Tibial nerve (tissue), 4 donors: ENCODE measurements around the gene AMPD3. TPM values are rescaled to one million over a fixed set of nuclear protein-coding genes. Genes with fewer than 3 reads are reported as not detected.
A peak's percentile ranks its signal among the peaks of the same experiment; 100 is the strongest.

Source experiments
- DNase-seq, 2 donors: peaks; one replicate each; pipeline ENCODE4 v3.0.0-alpha.2; 2019; ENCODE audit warnings: low spot score in 2 of 2
- H3K27ac ChIP-seq, 4 donors: fragments of 200-600 bp; sonication (generic) in 3 of 4; one replicate each; pipeline ENCODE4 v1.5.1; 2017 to 2019; ENCODE audit warnings: mild to moderate bottlenecking in 1 of 4
- H3K27me3 ChIP-seq, 2 donors: fragments of 200-600 bp; sonication (generic) in 1 of 2; one replicate each; pipeline versions ENCODE4 v1.5.1 to v1.6.0; 2017 to 2019
- H3K36me3 ChIP-seq, 3 donors: fragments of 200-600 bp; sonication (generic); one replicate each; pipeline ENCODE4 v1.5.1; 2018 to 2019
- H3K4me1 ChIP-seq, 4 donors: fragments of 200-600 bp; sonication (generic) in 3 of 4; one replicate each; pipeline ENCODE4 v1.5.1; 2017 to 2019
- H3K4me3 ChIP-seq, 4 donors: fragments of 200-600 bp; sonication (generic) in 3 of 4; one replicate each; pipeline ENCODE4 v1.5.1; 2017 to 2019; ENCODE audit warnings: mild to moderate bottlenecking in 1 of 4, moderate library complexity in 1 of 4
- H3K9me3 ChIP-seq, 4 donors: fragments of 200-600 bp; sonication (generic) in 3 of 4; one replicate each; pipeline ENCODE4 v1.5.1; 2017 to 2019
- CTCF ChIP-seq, 5 experiments: fragments of 200-600 bp in 3 of 5; fragments of 450-650 bp in 2 of 5; sonication (generic) in 3 of 5; IDR thresholded peaks; one replicate each; pipeline ENCODE4 v1.5.1; 2016 to 2019; ENCODE audit warnings: antibody characterized with exemption in 5 of 5, mild to moderate bottlenecking in 3 of 5, moderate library complexity in 2 of 5
- EP300 ChIP-seq, 2 donors: sonication (generic); formaldehyde crosslinking; IDR thresholded peaks; one replicate each; pipeline ENCODE4 v1.6.1; 2017; ENCODE audit warnings: antibody characterized with exemption in 2 of 2, mild to moderate bottlenecking in 1 of 2
- POLR2A ChIP-seq, 2 donors: fragments of 450-650 bp; IDR thresholded peaks; one replicate each; pipeline ENCODE4 v1.6.1; 2017; ENCODE audit warnings: antibody characterized with exemption in 2 of 2, mild to moderate bottlenecking in 2 of 2, moderate library complexity in 2 of 2
- WGBS, 2 donors: methylation state at CpG; one replicate each; pipeline ENCODE4 v1.1.5; 2018; 5-methylcytosine and 5-hydroxymethylcytosine counted together
- total RNA-seq, 4 donors: library from RNA; depleted of rRNA; stranded (reverse); fragments of >200 nt; gene quantifications; one replicate each; pipeline ENCODE4 v1.1.0, GENCODE V29; 2016

Gene AMPD3
- total RNA-seq, 4 donors from 2014 or later: 1.0 to 8.7 (median 3.7) TPM

GRCh38 chr11:10502065-10502680 lies 47.1 kb downstream of the AMPD3 start:
- H3K27ac ChIP-seq: peak overlapping the region in 1 of 4 donors; percentile 37
- no peak overlapping the region for H3K4me3 ChIP-seq
- 89 to 94% methylated on average over 6 of the region's 6 CpGs for WGBS, 2 donors
- DNase-seq: no peak
- TF ChIP-seq CTCF (IDR thresholded peaks at IDR 0.05): no peak
- no peak for TF ChIP-seq POLR2A (IDR thresholded peaks at IDR 0.05)
- peaks cover 0 to 5% (median 0%) of the 10 kb centered on the region in 3 donors for H3K36me3 ChIP-seq
- H3K4me1 ChIP-seq: peaks cover 0 to 6% (median 0%) of the 10 kb centered on the region in 4 donors
- no peaks in the 10 kb centered on the region for H3K9me3 ChIP-seq
- no peaks in the 10 kb centered on the region for H3K27me3 ChIP-seq

GRCh38 chr11:10502770-10503169 lies 47.7 kb downstream of the AMPD3 start:
- H3K27me3 ChIP-seq: no peaks in the 10 kb centered on the region
- TF ChIP-seq POLR2A (IDR thresholded peaks at IDR 0.05): no peak
- peak overlapping the region in 1 of 4 donors; percentile 37 for H3K27ac ChIP-seq
- no peaks in the 10 kb centered on the region for H3K9me3 ChIP-seq
- peaks cover 0 to 5% (median 0%) of the 10 kb centered on the region in 3 donors for H3K36me3 ChIP-seq
- WGBS, 2 donors: 83 to 86% methylated on average over 3 of the region's 3 CpGs
- no peak for DNase-seq
- no peak overlapping the region for H3K4me3 ChIP-seq
- peaks cover 0 to 6% (median 0%) of the 10 kb centered on the region in 4 donors for H3K4me1 ChIP-seq

- no peak overlapping the region for H3K27ac ChIP-seq
- TF ChIP-seq POLR2A (IDR thresholded peaks at IDR 0.05) (no peak), CTCF (IDR thresholded peaks at IDR 0.05) (no peak), EP300 (IDR thresholded peaks at IDR 0.05) (no peak)
- H3K9me3 ChIP-seq: no peaks in the 10 kb centered on the region
- no peak for DNase-seq
- H3K4me1 ChIP-seq: peaks cover 0 to 6% (median 0%) of the 10 kb centered on the region in 4 donors
- WGBS, 2 donors: 60 to 73% methylated on average over 2 of the region's 2 CpGs
- H3K36me3 ChIP-seq: peaks cover 0 to 5% (median 0%) of the 10 kb centered on the region in 3 donors
- no peak overlapping the region for H3K4me3 ChIP-seq
- no peaks in the 10 kb centered on the region for H3K27me3 ChIP-seq
Measured at GRCh38 chr11:10503221-10503620, 48.2 kb downstream of the AMPD3 start.

- H3K27ac ChIP-seq: no peak overlapping the region
- peaks cover 0 to 6% (median 0%) of the 10 kb centered on the region in 4 donors for H3K4me1 ChIP-seq
- H3K27me3 ChIP-seq: no peaks in the 10 kb centered on the region
- 56 to 58% methylated on average over 5 of the region's 5 CpGs for WGBS, 2 donors
- H3K4me3 ChIP-seq: no peak overlapping the region
- no peaks in the 10 kb centered on the region for H3K9me3 ChIP-seq
- no peak for TF ChIP-seq CTCF (IDR thresholded peaks at IDR 0.05)
- TF ChIP-seq EP300 (IDR thresholded peaks at IDR 0.05): peak in 1 of 2 donors; percentile 20
- no peak for DNase-seq
- H3K36me3 ChIP-seq: peaks cover 0 to 5% (median 0%) of the 10 kb centered on the region in 3 donors
Measured at GRCh38 chr11:10503777-10504480, 48.9 kb downstream of the AMPD3 start.

- Histone ChIP-seq H3K27ac (no peak overlapping the region), H3K4me1 (peaks cover 0 to 6% (median 0%) of the 10 kb centered on the region in 4 donors), H3K36me3 (peaks cover 0 to 3% (median 0%) of the 10 kb centered on the region in 3 donors), H3K9me3 (no peaks in the 10 kb centered on the region), H3K4me3 (no peak overlapping the region), H3K27me3 (no peaks in the 10 kb centered on the region)
- DNase-seq: no peak
- TF ChIP-seq POLR2A (IDR thresholded peaks at IDR 0.05) (no peak), EP300 (IDR thresholded peaks at IDR 0.05) (no peak), CTCF (IDR thresholded peaks at IDR 0.05) (no peak)
- WGBS, 2 donors: 87 to 89% methylated on average over 11 of the region's 11 CpGs
Measured at GRCh38 chr11:10504490-10504889, 49.4 kb downstream of the AMPD3 start.
